Measurements from ENCODE around the gene ZRANB3. TPM values are rescaled to one million over a fixed set of nuclear protein-coding genes. Genes with fewer than 3 reads are reported as not detected.

The ZRANB3 gene
- total and polyA plus RNA-seq, 2 experiments from 2014 or later = 10.5 to 16.8 TPM

DNA sequence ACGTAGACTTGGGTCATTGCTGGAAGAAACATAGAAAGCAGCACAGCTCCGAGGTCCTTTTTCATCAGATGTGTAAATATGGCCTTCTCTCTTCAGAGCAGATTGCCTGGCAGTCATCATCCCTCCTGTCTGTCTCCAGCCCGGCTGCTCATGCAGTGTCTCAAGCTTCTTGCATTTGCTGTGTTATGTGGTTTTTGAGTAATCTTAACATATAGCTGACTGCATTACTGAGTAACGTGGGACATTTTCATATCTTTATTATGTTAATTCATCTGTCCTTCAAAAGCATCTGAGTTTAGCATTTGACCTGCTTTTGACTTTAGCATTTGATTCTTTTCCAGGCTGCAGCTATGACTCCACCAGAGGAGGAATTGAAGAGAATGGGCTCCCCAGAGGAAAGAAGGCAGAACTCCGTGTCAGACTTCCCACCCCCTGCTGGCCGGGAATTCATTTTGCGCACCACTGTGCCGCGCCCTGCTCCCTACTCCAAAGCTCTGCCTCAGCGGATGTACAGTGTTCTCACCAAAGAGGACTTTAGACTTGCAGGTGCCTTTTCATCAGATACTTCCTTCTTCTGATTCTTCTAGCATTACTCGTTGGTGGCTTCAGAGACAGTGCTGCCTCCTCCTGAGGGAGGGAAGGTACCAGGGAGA, 362.7 kb downstream of the ZRANB3 start:
- H3K4me1 ChIP-seq (ENCODE audit: insufficient read depth) = no peaks in the 10 kb centered on the region
- H3K4me3 ChIP-seq = no peak overlapping the region
- H3K36me3 Mint-ChIP-seq (ENCODE audit: low read depth) = peaks cover 62% of the 10 kb centered on the region
- H3K27me3 Mint-ChIP-seq (ENCODE audit: insufficient read depth, low read depth, poor library complexity) = no peaks in the 10 kb centered on the region
- no peaks in the 10 kb centered on the region for H3F3A ChIP-seq (replicated peaks; ENCODE audit: low read depth)
- H4K20me1 ChIP-seq (replicated peaks; ENCODE audit: insufficient read depth) = peaks cover 4% of the 10 kb centered on the region
- peaks cover 43% of the 10 kb centered on the region for H3K36me3 ChIP-seq (ENCODE audit: insufficient read depth)
- H2AFZ ChIP-seq = no peak overlapping the region
- no peaks in the 10 kb centered on the region for H3K27me3 ChIP-seq (ENCODE audit: insufficient read depth)
- no peak overlapping the region for H3K4me3 Mint-ChIP-seq
- TF ChIP-seq ZNF114 (CRISPR knock-in tag; IDR thresholded peaks at IDR 0.05) = no peak
- 0 out of 4 replicates have a peak, but pooled peaks of 1 of the 2 experiments have one; percentile 18 for TF ChIP-seq CTCF (conservative IDR thresholded peaks at IDR 0.05; ENCODE audit: low read depth in 2 of 2)
- no peaks in the 10 kb centered on the region for H3K9me2 ChIP-seq (ENCODE audit: insufficient read depth)
- H3K27ac Mint-ChIP-seq = peak overlapping the region; percentile 66
- no peaks in the 10 kb centered on the region; the same call in 2 of the 3 replicates for H3K9me3 Mint-ChIP-seq
- no peaks in the 10 kb centered on the region for H3K79me2 ChIP-seq (replicated peaks; ENCODE audit: insufficient read depth)
- H3K4me1 Mint-ChIP-seq = peaks cover 8% of the 10 kb centered on the region; the same call in 1 of the 3 replicates
- DNase-seq (ENCODE audit: low spot score) (no peak), ATAC-seq (peak; percentile 52)
- H3K27ac ChIP-seq (ENCODE audit: low read depth) = 0 out of 2 replicates have a peak overlapping the region, but pooled peaks have one; percentile 3
- H3K4me2 ChIP-seq = peak overlapping the region; percentile 28; the same call in 1 of the 2 replicates

GRCh38 chr2:135167273-135167672, 363.7 kb downstream of the ZRANB3 start:
- no peaks in the 10 kb centered on the region for H3K9me2 ChIP-seq (ENCODE audit: insufficient read depth)
- H3K4me1 ChIP-seq (ENCODE audit: insufficient read depth) = no peaks in the 10 kb centered on the region
- no peak overlapping the region for H3K4me3 ChIP-seq
- H3K4me3 Mint-ChIP-seq = no peak overlapping the region
- ATAC-seq (no peak), DNase-seq (ENCODE audit: low spot score) (no peak)
- no peaks in the 10 kb centered on the region for H3K27me3 ChIP-seq (ENCODE audit: insufficient read depth)
- peaks cover 4% of the 10 kb centered on the region for H4K20me1 ChIP-seq (replicated peaks; ENCODE audit: insufficient read depth)
- H3K4me1 Mint-ChIP-seq = peaks cover 8% of the 10 kb centered on the region; the same call in 1 of the 3 replicates
- no peak overlapping the region for H3K27ac ChIP-seq (ENCODE audit: low read depth)
- no peak overlapping the region for H2AFZ ChIP-seq
- H3K4me2 ChIP-seq = no peak overlapping the region
- H3K27ac Mint-ChIP-seq = no peak overlapping the region
- H3K27me3 Mint-ChIP-seq (ENCODE audit: insufficient read depth, low read depth, poor library complexity) = no peaks in the 10 kb centered on the region
- H3K79me2 ChIP-seq (replicated peaks; ENCODE audit: insufficient read depth) = no peaks in the 10 kb centered on the region
- H3K36me3 ChIP-seq (ENCODE audit: insufficient read depth) = peaks cover 43% of the 10 kb centered on the region
- H3K36me3 Mint-ChIP-seq (ENCODE audit: low read depth) = peaks cover 59% of the 10 kb centered on the region
- H3F3A ChIP-seq (replicated peaks; ENCODE audit: low read depth) = no peaks in the 10 kb centered on the region
- no peaks in the 10 kb centered on the region; the same call in 2 of the 3 replicates for H3K9me3 Mint-ChIP-seq
- TF ChIP-seq ZNF331 (CRISPR knock-in tag; IDR thresholded peaks at IDR 0.05; ENCODE audit: low read depth) (no peak), ZNF114 (CRISPR knock-in tag; IDR thresholded peaks at IDR 0.05) (no peak), JUNB (IDR thresholded peaks at IDR 0.05; ENCODE audit: unreplicated experiment) (no peak), ETS1 (IDR thresholded peaks at IDR 0.05) (no peak), EZH2phosphoT487 (IDR thresholded peaks at IDR 0.05; ENCODE audit: unreplicated experiment) (no peak), CREB1 (CRISPR knock-in tag; IDR thresholded peaks at IDR 0.05; ENCODE audit: low read depth) (no peak), EZH2 (IDR thresholded peaks at IDR 0.05; ENCODE audit: low read depth, unreplicated experiment) (no peak), NANOG (IDR thresholded peaks at IDR 0.05; ENCODE audit: borderline replicate concordance) (no peak)
- TF ChIP-seq, protein P1, sequence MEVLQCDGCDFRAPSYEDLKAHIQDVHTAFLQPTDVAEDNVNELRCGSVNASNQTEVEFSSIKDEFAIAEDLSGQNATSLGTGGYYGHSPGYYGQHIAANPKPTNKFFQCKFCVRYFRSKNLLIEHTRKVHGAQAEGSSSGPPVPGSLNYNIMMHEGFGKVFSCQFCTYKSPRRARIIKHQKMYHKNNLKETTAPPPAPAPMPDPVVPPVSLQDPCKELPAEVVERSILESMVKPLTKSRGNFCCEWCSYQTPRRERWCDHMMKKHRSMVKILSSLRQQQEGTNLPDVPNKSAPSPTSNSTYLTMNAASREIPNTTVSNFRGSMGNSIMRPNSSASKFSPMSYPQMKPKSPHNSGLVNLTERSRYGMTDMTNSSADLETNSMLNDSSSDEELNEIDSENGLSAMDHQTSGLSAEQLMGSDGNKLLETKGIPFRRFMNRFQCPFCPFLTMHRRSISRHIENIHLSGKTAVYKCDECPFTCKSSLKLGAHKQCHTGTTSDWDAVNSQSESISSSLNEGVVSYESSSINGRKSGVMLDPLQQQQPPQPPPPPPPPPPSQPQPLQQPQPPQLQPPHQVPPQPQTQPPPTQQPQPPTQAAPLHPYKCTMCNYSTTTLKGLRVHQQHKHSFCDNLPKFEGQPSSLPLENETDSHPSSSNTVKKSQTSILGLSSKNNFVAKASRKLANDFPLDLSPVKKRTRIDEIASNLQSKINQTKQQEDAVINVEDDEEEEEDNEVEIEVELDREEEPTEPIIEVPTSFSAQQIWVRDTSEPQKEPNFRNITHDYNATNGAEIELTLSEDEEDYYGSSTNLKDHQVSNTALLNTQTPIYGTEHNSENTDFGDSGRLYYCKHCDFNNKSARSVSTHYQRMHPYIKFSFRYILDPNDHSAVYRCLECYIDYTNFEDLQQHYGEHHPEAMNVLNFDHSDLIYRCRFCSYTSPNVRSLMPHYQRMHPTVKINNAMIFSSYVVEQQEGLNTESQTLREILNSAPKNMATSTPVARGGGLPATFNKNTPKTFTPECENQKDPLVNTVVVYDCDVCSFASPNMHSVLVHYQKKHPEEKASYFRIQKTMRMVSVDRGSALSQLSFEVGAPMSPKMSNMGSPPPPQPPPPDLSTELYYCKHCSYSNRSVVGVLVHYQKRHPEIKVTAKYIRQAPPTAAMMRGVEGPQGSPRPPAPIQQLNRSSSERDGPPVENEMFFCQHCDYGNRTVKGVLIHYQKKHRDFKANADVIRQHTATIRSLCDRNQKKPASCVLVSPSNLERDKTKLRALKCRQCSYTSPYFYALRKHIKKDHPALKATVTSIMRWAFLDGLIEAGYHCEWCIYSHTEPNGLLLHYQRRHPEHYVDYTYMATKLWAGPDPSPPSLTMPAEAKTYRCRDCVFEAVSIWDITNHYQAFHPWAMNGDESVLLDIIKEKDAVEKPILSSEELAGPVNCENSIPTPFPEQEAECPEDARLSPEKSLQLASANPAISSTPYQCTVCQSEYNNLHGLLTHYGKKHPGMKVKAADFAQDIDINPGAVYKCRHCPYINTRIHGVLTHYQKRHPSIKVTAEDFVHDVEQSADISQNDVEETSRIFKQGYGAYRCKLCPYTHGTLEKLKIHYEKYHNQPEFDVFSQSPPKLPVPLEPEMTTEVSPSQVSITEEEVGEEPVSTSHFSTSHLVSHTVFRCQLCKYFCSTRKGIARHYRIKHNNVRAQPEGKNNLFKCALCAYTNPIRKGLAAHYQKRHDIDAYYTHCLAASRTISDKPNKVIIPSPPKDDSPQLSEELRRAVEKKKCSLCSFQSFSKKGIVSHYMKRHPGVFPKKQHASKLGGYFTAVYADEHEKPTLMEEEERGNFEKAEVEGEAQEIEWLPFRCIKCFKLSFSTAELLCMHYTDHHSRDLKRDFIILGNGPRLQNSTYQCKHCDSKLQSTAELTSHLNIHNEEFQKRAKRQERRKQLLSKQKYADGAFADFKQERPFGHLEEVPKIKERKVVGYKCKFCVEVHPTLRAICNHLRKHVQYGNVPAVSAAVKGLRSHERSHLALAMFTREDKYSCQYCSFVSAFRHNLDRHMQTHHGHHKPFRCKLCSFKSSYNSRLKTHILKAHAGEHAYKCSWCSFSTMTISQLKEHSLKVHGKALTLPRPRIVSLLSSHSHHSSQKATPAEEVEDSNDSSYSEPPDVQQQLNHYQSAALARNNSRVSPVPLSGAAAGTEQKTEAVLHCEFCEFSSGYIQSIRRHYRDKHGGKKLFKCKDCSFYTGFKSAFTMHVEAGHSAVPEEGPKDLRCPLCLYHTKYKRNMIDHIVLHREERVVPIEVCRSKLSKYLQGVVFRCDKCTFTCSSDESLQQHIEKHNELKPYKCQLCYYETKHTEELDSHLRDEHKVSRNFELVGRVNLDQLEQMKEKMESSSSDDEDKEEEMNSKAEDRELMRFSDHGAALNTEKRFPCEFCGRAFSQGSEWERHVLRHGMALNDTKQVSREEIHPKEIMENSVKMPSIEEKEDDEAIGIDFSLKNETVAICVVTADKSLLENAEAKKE (CRISPR knock-in tag; IDR thresholded peaks at IDR 0.05) = no peak

Data from GM23338 (cell line).